KMS-11 (cell line): ENCODE results near the gene TMEM156.

Source experiments
- H2AFZ ChIP-seq: fragments of 200-600 bp; sonication (generic); 2 replicates; pipeline ENCODE4 v1.6.1; 2016; ENCODE audit warnings: antibody characterized with exemption, mixed run types, low read depth
- H3K27ac ChIP-seq: fragments of 200-600 bp; sonication (generic); 2 replicates; pipeline ENCODE4 v1.6.1; 2016; ENCODE audit warnings: mild to moderate bottlenecking, mixed run types
- H3K27me3 ChIP-seq: fragments of 200-600 bp; sonication (generic); 2 replicates; pipeline ENCODE4 v1.6.1; 2017; ENCODE audit warnings: mild to moderate bottlenecking, low read depth, mixed run types, moderate library complexity; ENCODE audit not compliant: insufficient read depth
- H3K36me3 ChIP-seq: fragments of 200-600 bp; sonication (generic); 2 replicates; pipeline ENCODE4 v1.6.1; 2017; ENCODE audit warnings: mild to moderate bottlenecking, mixed run types; ENCODE audit not compliant: insufficient read depth
- H3K4me1 ChIP-seq: fragments of 200-600 bp; sonication (generic); 2 replicates; pipeline ENCODE4 v1.6.1; 2016; ENCODE audit warnings: mild to moderate bottlenecking, low read depth, mixed run types; ENCODE audit not compliant: poor library complexity, severe bottlenecking
- H3K4me2 ChIP-seq: fragments of 200-600 bp; sonication (generic); 2 replicates; pipeline ENCODE4 v1.7.0; 2016; ENCODE audit warnings: mild to moderate bottlenecking, mixed run types
- H3K4me3 ChIP-seq: fragments of 200-600 bp; sonication (generic); IDR thresholded peaks from 2 replicates; pipeline ENCODE4 v1.6.1; 2017; ENCODE audit warnings: low read depth, low read length, mixed read lengths; ENCODE audit not compliant: insufficient read depth
- H3K79me2 ChIP-seq: fragments of 200-600 bp; sonication (generic); 2 replicates; pipeline ENCODE4 v1.6.1; 2016; ENCODE audit warnings: low read depth, mixed run types; ENCODE audit not compliant: insufficient read depth
- H3K9ac ChIP-seq: fragments of 200-600 bp; sonication (generic); 2 replicates; pipeline ENCODE4 v1.6.1; 2016; ENCODE audit warnings: mild to moderate bottlenecking, mixed run types
- H4K20me1 ChIP-seq: fragments of 200-600 bp; sonication (generic); 2 replicates; pipeline ENCODE4 v1.6.1; 2016; ENCODE audit warnings: mild to moderate bottlenecking, mixed run types; ENCODE audit not compliant: insufficient read depth
- CTCF ChIP-seq: fragments of 200-600 bp; sonication (generic); conservative IDR thresholded peaks from 2 replicates; pipeline ENCODE4 v1.6.1; 2017; ENCODE audit warnings: low read depth, mild to moderate bottlenecking, antibody characterized with exemption, low read length, moderate library complexity, mixed read lengths

Gene TMEM156

GRCh38 chr4:39030725-39031124 lies 1.5 kb downstream of the TMEM156 start:
- Histone ChIP-seq H3K27me3 (no peaks in the 10 kb centered on the region), H4K20me1 (no peaks in the 10 kb centered on the region), H3K4me1 (no peaks in the 10 kb centered on the region), H3K4me3 (no peak overlapping the region), H3K79me2 (no peaks in the 10 kb centered on the region), H2AFZ (no peak overlapping the region), H3K9ac (no peak overlapping the region), H3K27ac (no peak overlapping the region), H3K4me2 (no peak overlapping the region), H3K36me3 (no peaks in the 10 kb centered on the region)
- TF ChIP-seq CTCF, result no peak

- Histone ChIP-seq H3K4me1 (no peaks in the 10 kb centered on the region), H3K27ac (no peak overlapping the region), H3K27me3 (no peaks in the 10 kb centered on the region), H3K79me2 (no peaks in the 10 kb centered on the region), H2AFZ (no peak overlapping the region), H3K9ac (no peak overlapping the region), H4K20me1 (no peaks in the 10 kb centered on the region), H3K36me3 (no peaks in the 10 kb centered on the region), H3K4me3 (no peak overlapping the region), H3K4me2 (no peak overlapping the region)
- TF ChIP-seq CTCF, result no peak
Observed at GRCh38 chr4:39029752-39030694, 2.2 kb downstream of the TMEM156 start.

GRCh38 chr4:39026096-39026495 lies 6.1 kb downstream of the TMEM156 start:
- Histone ChIP-seq H3K9ac (no peak overlapping the region), H3K4me1 (no peaks in the 10 kb centered on the region), H2AFZ (no peak overlapping the region), H3K36me3 (no peaks in the 10 kb centered on the region), H3K27ac (no peak overlapping the region), H3K4me3 (no peak overlapping the region), H4K20me1 (no peaks in the 10 kb centered on the region), H3K27me3 (no peaks in the 10 kb centered on the region), H3K4me2 (no peak overlapping the region), H3K79me2 (no peaks in the 10 kb centered on the region)
- no peak for TF ChIP-seq CTCF

- no peak overlapping the region for H3K9ac ChIP-seq
- TF ChIP-seq CTCF, result no peak
- no peak overlapping the region for H3K4me3 ChIP-seq
- no peaks in the 10 kb centered on the region for H3K36me3 ChIP-seq
- no peaks in the 10 kb centered on the region for H4K20me1 ChIP-seq
- H2AFZ ChIP-seq, result no peak overlapping the region
- H3K27me3 ChIP-seq, result no peaks in the 10 kb centered on the region
- H3K4me1 ChIP-seq, result no peaks in the 10 kb centered on the region
- H3K27ac ChIP-seq, result no peak overlapping the region
- no peak overlapping the region for H3K4me2 ChIP-seq
- no peaks in the 10 kb centered on the region for H3K79me2 ChIP-seq
Observed at GRCh38 chr4:39025552-39026085, 6.6 kb downstream of the TMEM156 start.
